Measurements from ENCODE around the gene ADGRD2. TPM values are rescaled to one million over a fixed set of nuclear protein-coding genes. Genes with fewer than 3 reads are reported as not detected.

The ADGRD2 gene
- polyA plus RNA-seq, 4 donors: 0.07 to 0.35 (median 0.10) TPM; not detected in 1

- no peak for DNase-seq (ENCODE audit: low read depth in 4 of 4, low spot score in 2 of 4)
Observed at GRCh38 chr9:124506931-124507879, 57.0 kb downstream of the ADGRD2 start, which contains the start of gene NR5A1. Gene NR5A1 (minus strand): TSS chr9:124507399. CDS start chr9:124503395, 4,004 bp downstream.

GRCh38 chr9:124507880-124508423 lies 57.7 kb downstream of the ADGRD2 start:
- DNase-seq (ENCODE audit: low read depth in 4 of 4, low spot score in 2 of 4): no peak

- DNase-seq (ENCODE audit: low read depth in 4 of 4, low spot score in 2 of 4): no peak
Observed at GRCh38 chr9:124510650-124511425, 60.6 kb downstream of the ADGRD2 start.

- DNase-seq (ENCODE audit: low read depth in 4 of 4, low spot score in 2 of 4): no peak
Observed at GRCh38 chr9:124511426-124511840, 61.2 kb downstream of the ADGRD2 start.

GRCh38 chr9:124511891-124512805 lies 61.9 kb downstream of the ADGRD2 start:
- DNase-seq (ENCODE audit: low read depth in 4 of 4, low spot score in 2 of 4): no peak

- no peak for DNase-seq (ENCODE audit: low read depth in 4 of 4, low spot score in 2 of 4)
Observed at GRCh38 chr9:124512806-124513204, 62.6 kb downstream of the ADGRD2 start.

DNA sequence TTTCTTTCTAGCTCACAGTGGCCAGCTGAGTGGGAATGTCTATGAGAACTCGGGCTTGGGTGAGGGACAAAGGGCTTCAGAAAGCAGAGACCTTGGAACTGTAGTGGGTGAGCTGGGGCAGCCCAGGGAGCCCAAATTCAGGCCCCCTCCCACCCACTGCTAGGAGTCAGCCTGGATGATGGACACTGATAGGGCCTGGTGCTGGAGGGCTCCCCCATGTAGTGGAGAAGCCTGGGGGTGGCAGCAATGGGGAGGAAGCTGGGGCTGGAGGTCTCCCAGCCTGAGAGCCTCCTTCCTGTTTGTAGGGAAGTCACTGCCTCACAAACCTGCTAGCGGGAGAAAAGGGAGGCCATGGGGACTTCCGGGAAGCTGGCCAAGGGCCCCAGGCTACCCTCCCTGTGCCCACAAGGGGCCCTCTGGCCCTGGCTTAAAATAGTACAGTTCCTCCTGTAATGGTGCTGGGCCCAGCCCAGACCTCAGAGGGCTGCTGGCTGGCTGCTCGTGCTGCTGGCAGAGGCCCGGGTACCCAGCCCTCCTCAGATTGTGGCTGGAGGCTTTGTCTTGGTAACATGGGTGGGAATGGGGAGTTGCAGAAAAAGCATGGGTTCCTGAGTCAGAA lies 63.2 kb downstream of the ADGRD2 start:
- no peak for DNase-seq (ENCODE audit: low read depth in 4 of 4, low spot score in 2 of 4)

DNA sequence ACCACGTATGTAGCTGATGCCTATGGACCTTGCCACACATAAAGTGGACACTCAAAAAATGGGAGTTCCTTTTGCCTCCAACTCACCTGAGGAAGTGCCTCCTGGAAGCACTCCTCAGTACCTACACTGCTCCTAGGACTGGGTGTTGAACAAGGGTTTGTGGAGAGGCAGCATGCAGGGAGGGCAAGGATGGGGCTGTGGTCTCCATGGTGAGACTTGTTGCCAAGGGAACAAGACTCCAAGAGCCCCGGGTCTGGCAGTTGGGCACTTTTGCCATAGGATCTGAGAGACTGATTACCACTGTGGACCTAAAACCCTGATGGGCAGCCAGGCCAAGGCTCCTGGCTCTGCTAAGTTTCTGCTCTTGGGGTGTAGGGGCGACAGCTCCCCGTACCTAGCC lies 63.9 kb downstream of the ADGRD2 start:
- no peak for DNase-seq (ENCODE audit: low read depth in 4 of 4, low spot score in 2 of 4)

DNA sequence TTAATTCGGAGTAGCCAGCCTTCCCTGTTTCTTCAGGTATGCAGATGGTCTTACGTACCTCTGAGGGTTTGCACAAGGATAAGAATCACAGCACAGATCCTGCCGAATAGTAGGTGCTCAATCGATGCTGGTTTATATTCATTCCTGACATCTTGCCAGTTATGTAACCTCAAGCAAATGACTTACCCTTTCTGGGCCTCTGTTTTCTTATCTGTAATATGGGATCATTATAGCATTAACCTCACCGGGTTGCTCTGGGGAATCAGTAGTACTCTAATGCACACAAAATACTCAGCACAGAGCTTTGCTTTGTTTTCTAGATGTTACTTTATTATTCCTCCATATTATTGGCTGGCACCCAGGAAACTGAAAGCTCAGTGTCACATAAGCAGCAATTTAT lies 64.6 kb downstream of the ADGRD2 start:
- DNase-seq (ENCODE audit: low read depth in 4 of 4, low spot score in 2 of 4): no peak

DNA sequence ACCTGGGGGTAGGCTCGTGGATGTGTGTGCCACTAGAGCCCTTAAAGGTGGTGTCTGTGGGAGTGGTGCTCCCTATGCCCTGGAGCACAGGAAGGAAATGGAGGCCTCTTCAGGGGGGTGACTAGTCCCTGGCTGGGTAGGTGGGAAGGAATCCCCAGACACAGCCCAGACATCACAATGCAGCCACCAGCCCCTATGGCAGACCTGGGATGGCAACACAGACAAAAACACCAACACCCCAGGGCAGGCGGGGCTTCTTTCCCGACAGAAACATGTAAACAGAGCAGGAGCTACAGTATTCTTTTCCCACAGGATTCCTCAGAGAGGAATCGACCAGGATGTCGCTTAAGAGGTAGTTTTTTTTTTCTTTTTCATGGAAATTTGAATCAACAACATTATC lies 67.3 kb downstream of the ADGRD2 start:
- DNase-seq (ENCODE audit: low read depth in 4 of 4, low spot score in 2 of 4): no peak

- no peak for DNase-seq (ENCODE audit: low read depth in 4 of 4, low spot score in 2 of 4)
Observed at GRCh38 chr9:124518116-124518515, 67.9 kb downstream of the ADGRD2 start.

- no peak for DNase-seq (ENCODE audit: low read depth in 4 of 4, low spot score in 2 of 4)
Observed at GRCh38 chr9:124520206-124520596, 70.0 kb downstream of the ADGRD2 start.

- DNase-seq (ENCODE audit: low read depth in 4 of 4, low spot score in 2 of 4): no peak
Observed at GRCh38 chr9:124521142-124521541, 70.9 kb downstream of the ADGRD2 start.

DNA sequence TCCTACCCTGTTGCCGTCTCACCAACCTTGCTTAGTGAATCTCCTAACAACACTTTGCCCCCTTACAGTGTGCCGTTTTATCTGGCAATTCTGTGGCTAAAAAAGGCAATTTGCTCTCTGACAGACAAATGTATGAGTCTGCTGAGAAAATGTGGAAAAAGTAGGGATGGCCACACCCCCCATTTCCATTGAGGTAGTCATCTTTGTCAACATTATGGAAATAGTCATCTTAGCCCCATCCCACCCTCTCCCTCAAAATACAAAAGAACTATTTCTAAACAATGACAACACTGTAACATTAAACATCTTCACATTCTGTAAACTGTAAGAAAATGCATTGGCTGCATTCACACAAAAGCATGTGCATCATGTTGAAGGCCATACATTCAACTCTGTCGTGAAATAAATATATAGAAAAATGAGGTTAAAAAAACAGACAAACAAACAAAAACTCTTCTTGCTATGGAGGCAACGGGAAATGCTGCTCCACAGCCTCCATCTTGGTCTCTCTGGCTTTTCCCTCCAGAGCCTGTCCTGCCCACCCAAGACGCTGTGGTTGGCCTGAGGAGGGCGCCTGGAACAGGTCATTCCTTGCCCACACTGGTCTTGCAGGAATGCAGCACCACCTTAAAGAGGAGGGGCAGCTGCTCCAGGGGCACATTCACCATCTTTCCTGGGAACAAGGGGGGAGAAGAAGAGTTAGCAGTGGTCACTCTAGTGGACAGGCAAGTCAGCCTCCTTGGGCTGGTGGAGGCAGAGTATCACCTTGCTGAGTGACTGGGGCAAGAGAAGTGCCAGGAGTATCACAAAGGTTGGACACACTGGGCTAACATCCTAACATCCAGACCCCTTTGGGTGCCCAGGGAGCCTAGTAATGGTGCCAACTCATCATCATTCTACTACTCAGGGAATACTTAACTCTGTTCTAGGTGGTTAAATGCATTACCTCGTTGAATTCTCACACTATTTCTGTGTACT lies 72.2 kb downstream of the ADGRD2 start:
- no peak for DNase-seq (ENCODE audit: low read depth in 4 of 4, low spot score in 2 of 4)

GRCh38 chr9:124526174-124526573 lies 75.9 kb downstream of the ADGRD2 start:
- DNase-seq (ENCODE audit: low read depth in 4 of 4, low spot score in 2 of 4): no peak

DNA sequence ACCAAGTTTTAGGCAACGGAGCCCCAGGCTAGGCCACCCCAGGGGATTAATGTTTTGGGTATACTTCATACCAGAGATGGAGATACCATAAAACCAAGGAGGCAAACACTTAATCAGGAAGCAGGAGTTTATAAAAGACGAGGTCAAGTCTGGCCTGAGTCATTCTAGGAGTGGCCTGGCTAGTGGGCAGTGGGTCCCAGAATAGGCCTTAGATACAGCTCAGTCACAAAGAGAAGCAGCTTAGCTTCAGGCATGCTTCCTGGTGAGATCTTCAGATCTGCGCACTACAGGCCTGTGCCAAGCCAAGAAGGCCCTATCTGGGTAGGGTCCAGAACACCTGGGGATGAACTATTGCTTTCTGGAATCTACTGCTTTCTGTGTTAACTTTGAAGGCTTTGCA lies 77.5 kb downstream of the ADGRD2 start:
- no peak for DNase-seq (ENCODE audit: low read depth in 4 of 4, low spot score in 2 of 4)

Measured in left renal cortex interstitium (tissue), 4 donors.